Smooth muscle cell (in vitro differentiated cells): ENCODE data around the gene SORD. TPM values are rescaled to one million over a fixed set of nuclear protein-coding genes. Genes with fewer than 3 reads are reported as not detected.
"Not testable (repeated sequence)": the region's sequence is repeated elsewhere in the genome, so short reads cannot be mapped to it uniquely, and the experiment has no call there.

Experiments
- DNase-seq: peaks from one replicate; lab custom pipeline; 2025; ENCODE audit not compliant: unreplicated experiment; lab: John Stamatoyannopoulos, UW
- H2AFZ ChIP-seq: fragments of 200-600 bp; sonication (generic); 2 replicates; pipeline ENCODE4 v1.6.0; 2016; ENCODE audit warnings: antibody characterized with exemption, low read depth, mild to moderate bottlenecking
- H3F3A ChIP-seq: fragments of 200-600 bp; sonication (generic); 2 replicates; pipeline ENCODE4 v1.6.0; 2017; ENCODE audit warnings: antibody characterized with exemption, low read depth
- H3K27ac ChIP-seq: fragments of 200-600 bp; sonication (generic); 2 replicates; pipeline ENCODE4 v1.5.1; 2016; ENCODE audit warnings: low read depth, mild to moderate bottlenecking
- H3K27me3 ChIP-seq: fragments of 200-600 bp; sonication (generic); 2 replicates; pipeline ENCODE4 v1.6.1; 2016; ENCODE audit warnings: low read depth, mild to moderate bottlenecking
- H3K36me3 ChIP-seq: fragments of 200-600 bp; sonication (generic); 2 replicates; pipeline ENCODE4 v1.5.1; 2016; ENCODE audit warnings: low read depth
- H3K4me1 ChIP-seq: fragments of 200-600 bp; sonication (generic); 2 replicates; pipeline ENCODE4 v1.5.1; 2016; ENCODE audit warnings: low read depth
- H3K4me2 ChIP-seq: fragments of 200-600 bp; sonication (generic); 2 replicates; pipeline ENCODE4 v1.6.0; 2016; ENCODE audit warnings: mild to moderate bottlenecking
- H3K4me3 ChIP-seq: fragments of 200-600 bp; sonication (generic); 2 replicates; pipeline ENCODE4 v1.5.1; 2016; ENCODE audit warnings: mild to moderate bottlenecking
- H3K79me2 ChIP-seq: fragments of 200-600 bp; sonication (generic); 2 replicates; pipeline ENCODE4 v1.6.0; 2016; ENCODE audit warnings: low read depth, mild to moderate bottlenecking
- H3K9ac ChIP-seq: fragments of 200-600 bp; sonication (generic); 2 replicates; pipeline ENCODE4 v1.6.0; 2016; ENCODE audit warnings: low read depth
- H3K9me3 ChIP-seq: fragments of 200-600 bp; sonication (generic); replicated peaks from 2 replicates; pipeline ENCODE4 v1.5.1; 2016; ENCODE audit warnings: low read depth
- H4K20me1 ChIP-seq: fragments of 200-600 bp; sonication (generic); 2 replicates; pipeline ENCODE4 v1.6.0; 2016; ENCODE audit warnings: low read depth
- CTCF ChIP-seq: fragments of 200-600 bp; sonication (generic); IDR thresholded peaks from 2 replicates; pipeline ENCODE4 v1.5.1; 2017; ENCODE audit warnings: borderline replicate concordance, mild to moderate bottlenecking, antibody characterized with exemption; ENCODE audit not compliant: insufficient read depth, poor library complexity, severe bottlenecking
- WGBS: methylation state at CpG from one replicate; pipeline ENCODE4 v1.1.7; 2016; ENCODE audit warnings: low lambda C conversion rate; 5-methylcytosine and 5-hydroxymethylcytosine counted together
- polyA plus RNA-seq: library from polyadenylated mRNA; unstranded; fragments of >200 nt; fragmentation: Nextera tagmentation; extraction: Ambion mirVana; gene quantifications from 2 replicates; pipeline ENCODE4 v1.2.1, GENCODE V29; 2016
- total RNA-seq: library from RNA; depleted of rRNA; stranded (reverse); fragments of >200 nt; gene quantifications from 2 replicates; pipeline ENCODE4 v1.2.3, GENCODE V29; 2014

Gene SORD
- total and polyA plus RNA-seq, 2 experiments from 2014 or later = 22.1 to 26.8 TPM

- TF ChIP-seq CTCF = no peak
- H3K4me3 ChIP-seq = no peak overlapping the region
- H3K9me3 ChIP-seq = no peaks in the 10 kb centered on the region
- no peaks in the 10 kb centered on the region for H3K79me2 ChIP-seq
- no peak for DNase-seq
- H2AFZ ChIP-seq = no peak overlapping the region
- no peak overlapping the region for H3K4me2 ChIP-seq
- H3K4me1 ChIP-seq = no peaks in the 10 kb centered on the region
- peaks cover 33% of the 10 kb centered on the region for H3K27me3 ChIP-seq
- no peak overlapping the region for H3K9ac ChIP-seq
- H3F3A ChIP-seq = no peaks in the 10 kb centered on the region
- H3K27ac ChIP-seq = no peak overlapping the region
- no peaks in the 10 kb centered on the region for H3K36me3 ChIP-seq
- 78% methylated on average over 7 of the region's 7 CpGs for WGBS
- H4K20me1 ChIP-seq = no peaks in the 10 kb centered on the region
Observed at GRCh38 chr15:45100884-45101625, 78.1 kb downstream of the SORD start.

GRCh38 chr15:45101749-45102148 lies 78.8 kb downstream of the SORD start:
- no peak for TF ChIP-seq CTCF
- Histone ChIP-seq H3K4me3 (no peak overlapping the region), H3K9ac (no peak overlapping the region), H3K27ac (no peak overlapping the region), H3K4me1 (no peaks in the 10 kb centered on the region), H3K9me3 (no peaks in the 10 kb centered on the region), H3K79me2 (no peaks in the 10 kb centered on the region), H2AFZ (no peak overlapping the region), H3K27me3 (peaks cover 29% of the 10 kb centered on the region), H4K20me1 (no peaks in the 10 kb centered on the region), H3F3A (no peaks in the 10 kb centered on the region), H3K36me3 (no peaks in the 10 kb centered on the region), H3K4me2 (no peak overlapping the region)
- DNase-seq = no peak
- WGBS = 94% methylated on average over 12 of the region's 12 CpGs

- WGBS = 94% methylated on average over 6 of the region's 6 CpGs
- no peak overlapping the region for H3K27ac ChIP-seq
- H3K9ac ChIP-seq = no peak overlapping the region
- H3F3A ChIP-seq = no peaks in the 10 kb centered on the region
- H4K20me1 ChIP-seq = no peaks in the 10 kb centered on the region
- no peak overlapping the region for H3K4me2 ChIP-seq
- H3K4me3 ChIP-seq = no peak overlapping the region
- H2AFZ ChIP-seq = no peak overlapping the region
- H3K9me3 ChIP-seq = no peaks in the 10 kb centered on the region
- peaks cover 29% of the 10 kb centered on the region for H3K27me3 ChIP-seq
- no peaks in the 10 kb centered on the region for H3K79me2 ChIP-seq
- no peak for TF ChIP-seq CTCF
- no peak for DNase-seq
- H3K36me3 ChIP-seq = no peaks in the 10 kb centered on the region
- H3K4me1 ChIP-seq = no peaks in the 10 kb centered on the region
Observed at GRCh38 chr15:45102226-45102625, 79.2 kb downstream of the SORD start.

GRCh38 chr15:45104170-45104569 lies 81.2 kb downstream of the SORD start:
- not testable (repeated sequence) for DNase-seq, H3K9me3 ChIP-seq, H3K4me1 ChIP-seq, H3K4me2 ChIP-seq, H2AFZ ChIP-seq, H3K4me3 ChIP-seq, H4K20me1 ChIP-seq, H3K36me3 ChIP-seq, H3K27ac ChIP-seq, H3K9ac ChIP-seq, H3K79me2 ChIP-seq, H3F3A ChIP-seq
- 94% methylated on average over 9 of the region's 9 CpGs for WGBS
- H3K27me3 ChIP-seq = peaks cover 35% of the 10 kb centered on the region
